Ramos (cell line): ENCODE data around the gene NELFB.

Source experiments
- in situ Hi-C: fragments of 300-500 bp; cut with MboI; formaldehyde crosslinking; loops from one replicate; pipeline ENCODE4 v1.14.3; 2022; ENCODE audit warnings: low sequenced_read_pairs; ENCODE audit not compliant: unreplicated experiment

The NELFB gene

DNA sequence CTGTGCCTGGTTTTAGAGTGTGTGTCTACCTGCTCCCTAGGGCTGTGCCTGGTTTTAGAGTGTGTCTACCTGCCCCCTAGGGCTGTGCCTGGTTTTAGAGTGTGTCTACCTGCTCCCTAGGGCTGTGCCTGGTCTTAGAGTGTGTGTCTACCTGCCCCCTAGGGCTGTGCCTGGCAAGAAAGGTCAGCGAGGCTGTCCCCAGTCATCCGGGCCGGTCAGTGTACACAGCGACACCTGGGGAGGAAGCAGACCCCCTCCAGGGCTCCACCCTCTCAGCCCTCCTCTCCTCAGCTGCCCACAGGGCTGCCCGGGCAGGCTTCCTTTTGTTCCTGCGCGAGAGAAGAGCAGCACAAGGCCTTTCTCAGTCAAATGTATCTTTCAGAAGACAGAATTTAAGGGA lies 42.8 kb downstream of the NELFB start:
- in situ Hi-C loops = loop anchor here (10.0 kb wide), 1 partner anchor 227 kb away; no protein-coding TSS in a partner anchor

DNA sequence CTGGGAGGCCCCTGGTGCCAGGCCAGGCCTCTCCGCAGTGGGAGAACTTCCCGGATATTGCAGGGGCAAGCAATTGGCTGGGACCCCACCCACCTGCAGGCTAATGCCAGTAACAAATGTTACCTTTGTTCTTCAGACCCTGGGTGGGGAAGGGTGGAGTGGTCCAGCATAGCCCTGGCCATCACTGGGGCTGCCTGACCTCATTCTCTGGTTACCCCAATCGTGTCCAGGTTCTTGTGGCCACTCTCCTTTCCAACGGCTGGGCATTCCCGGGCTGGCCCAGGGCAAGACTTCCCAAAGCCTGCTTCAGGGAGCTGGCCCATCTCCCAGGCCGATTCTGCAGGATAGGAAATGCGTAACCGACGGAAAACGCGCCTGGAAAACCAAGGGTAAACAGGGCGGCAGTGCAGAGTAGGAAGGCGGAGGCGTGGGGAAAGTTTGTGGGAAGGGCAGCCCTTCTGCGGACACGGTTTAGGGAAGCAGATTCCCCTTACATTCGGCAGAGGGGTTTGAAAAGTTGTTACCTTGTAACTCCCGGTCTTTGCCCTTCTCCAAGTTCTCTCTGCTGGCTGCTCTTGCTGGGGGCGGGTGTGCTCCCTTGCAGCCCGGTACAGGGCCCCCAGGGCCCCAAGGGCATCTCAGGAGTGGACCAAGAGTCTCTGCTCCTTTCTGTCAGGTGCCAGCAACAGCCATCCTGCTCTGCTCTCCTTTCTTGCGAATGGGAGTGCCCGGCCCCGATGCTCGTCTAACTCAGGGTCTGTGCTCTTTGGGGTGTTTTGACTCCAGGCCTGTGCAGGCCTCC lies 43.5 kb downstream of the NELFB start:
- in situ Hi-C loops = loop anchor here (10.0 kb wide), 1 partner anchor 226 kb away; no protein-coding TSS in a partner anchor

DNA sequence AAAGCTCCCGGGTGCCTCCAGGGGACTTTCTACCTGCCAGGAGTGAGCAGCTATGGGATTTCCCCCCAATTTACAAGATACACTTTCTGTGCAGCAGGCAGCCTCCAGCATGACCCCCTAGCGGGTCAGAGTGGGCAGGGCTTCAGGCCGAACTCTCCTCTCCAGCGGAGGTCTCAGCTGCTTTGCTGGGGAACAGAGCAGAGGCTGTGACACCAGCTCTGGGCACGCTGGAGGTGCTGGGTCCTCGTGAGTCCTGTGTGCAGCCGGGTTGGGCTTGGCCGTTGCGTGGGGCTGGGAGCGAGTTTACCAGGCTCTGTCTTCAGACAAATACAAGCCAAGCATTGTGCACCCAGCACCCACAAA lies 44.1 kb downstream of the NELFB start:
- in situ Hi-C loops = loop anchor here (10.0 kb wide), 1 partner anchor 226 kb away; no protein-coding TSS in a partner anchor

DNA sequence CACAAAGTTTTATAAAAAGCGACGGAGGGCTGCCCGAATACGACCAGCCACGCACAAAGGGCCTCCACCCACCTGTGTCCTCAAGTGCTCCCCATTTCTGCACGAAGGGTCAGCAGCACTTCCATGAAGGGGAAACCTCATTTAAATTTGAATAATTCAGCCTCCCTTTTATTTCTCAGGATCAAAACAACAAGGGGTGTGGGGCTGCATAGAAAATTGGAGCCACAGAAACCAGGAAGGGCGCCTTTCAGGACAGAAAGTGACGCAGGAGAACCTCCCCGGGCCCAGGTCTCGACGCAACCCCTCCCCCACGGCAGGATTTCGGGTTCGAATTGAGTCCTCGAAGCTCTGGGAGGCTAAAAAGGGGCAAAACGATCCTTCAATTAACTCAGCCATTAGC lies 44.8 kb downstream of the NELFB start:
- in situ Hi-C loops = loop anchor here (10.0 kb wide), 1 partner anchor 225 kb away; no protein-coding TSS in a partner anchor

DNA sequence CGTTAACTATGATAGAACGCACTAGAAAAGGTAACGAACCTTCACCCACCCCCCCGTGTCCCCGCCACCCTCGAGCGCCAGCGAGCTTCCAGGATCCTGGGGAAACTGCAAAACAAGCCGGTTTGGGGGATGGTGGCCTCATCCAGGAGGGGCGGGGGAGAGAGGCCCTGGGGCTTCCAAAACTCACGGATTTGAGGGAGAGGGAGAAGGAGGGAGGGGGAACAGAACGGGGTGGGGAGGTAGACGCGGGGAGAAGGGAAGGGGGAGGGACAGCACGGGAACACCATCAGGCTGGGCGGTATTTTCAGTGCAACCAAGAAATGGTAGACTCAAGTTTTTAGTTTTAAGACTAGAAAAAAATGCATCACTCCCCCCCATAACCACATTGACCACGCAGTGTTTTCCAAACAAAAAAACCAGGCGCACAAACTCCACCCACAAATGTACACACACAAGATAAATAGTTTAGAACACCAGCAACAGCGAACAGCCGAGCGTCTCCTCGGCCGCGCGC lies 45.5 kb downstream of the NELFB start:
- in situ Hi-C loops = no loop called here

DNA sequence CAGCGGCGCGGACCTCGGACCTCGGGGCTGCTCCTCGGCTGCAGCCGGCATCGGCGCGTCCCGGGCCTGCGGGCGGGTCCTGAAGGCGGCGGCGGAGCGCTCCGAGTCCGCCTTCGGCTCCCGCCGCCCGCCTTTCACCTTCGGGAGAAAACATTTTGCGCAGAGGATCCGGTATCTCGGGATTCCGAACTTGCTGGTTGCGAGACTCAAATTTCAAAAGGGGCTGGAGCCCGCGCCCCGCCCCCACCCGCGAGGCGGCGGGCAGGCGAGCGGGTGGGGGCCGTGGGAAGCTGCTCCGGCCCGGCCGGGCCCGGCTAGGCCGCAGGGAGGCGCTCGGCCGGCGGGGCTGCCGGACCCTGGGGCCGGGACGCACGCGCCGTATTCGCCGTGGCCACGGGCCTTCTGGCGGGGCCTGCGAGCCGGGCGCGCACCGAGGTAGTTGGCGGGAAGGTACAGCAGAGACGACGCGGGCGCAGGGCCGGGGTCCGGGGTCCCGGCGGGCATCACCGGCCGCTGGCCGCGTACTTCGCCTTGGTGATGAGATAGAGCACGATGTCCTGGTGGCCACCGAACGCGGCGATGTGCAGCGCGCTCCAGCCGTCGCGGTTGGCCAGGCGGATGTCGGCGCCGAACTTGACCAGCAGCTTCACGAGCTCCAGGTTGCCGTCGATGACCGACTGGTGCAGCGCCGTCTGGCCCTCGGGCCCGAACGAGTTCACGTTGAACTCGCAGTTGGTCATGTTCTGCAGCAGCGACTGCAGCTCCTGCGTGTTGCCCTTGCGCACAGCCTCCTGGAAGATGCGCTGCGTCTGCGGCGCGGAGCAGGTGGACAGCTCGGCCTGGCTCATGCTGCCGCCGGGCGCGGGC lies 46.2 kb downstream of the NELFB start:
- in situ Hi-C loops = no loop called here

DNA sequence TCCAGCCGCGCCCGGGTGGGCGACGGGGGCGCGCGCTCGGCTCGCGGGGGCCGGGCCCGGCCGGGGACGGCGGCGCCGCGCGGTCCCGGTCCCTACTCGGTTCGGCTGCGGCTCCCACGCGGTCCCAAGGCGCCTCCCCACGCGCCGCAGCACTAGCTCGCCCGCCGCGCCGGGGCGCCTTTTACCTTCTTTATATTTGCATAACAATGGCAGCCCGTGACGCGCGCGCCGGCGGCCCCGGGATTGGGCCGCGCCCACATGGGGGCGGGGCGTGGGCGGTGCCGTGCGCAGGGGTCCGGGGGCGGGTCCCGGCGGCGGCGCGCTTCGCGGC lies 47.0 kb downstream of the NELFB start, which contains the start of gene NRARP:
Gene NRARP (minus strand): TSS at position 154 of the 331 bp plus-strand sequence. CDS start 343 bp downstream, outside the sequence.
- in situ Hi-C loops = no loop called here

DNA sequence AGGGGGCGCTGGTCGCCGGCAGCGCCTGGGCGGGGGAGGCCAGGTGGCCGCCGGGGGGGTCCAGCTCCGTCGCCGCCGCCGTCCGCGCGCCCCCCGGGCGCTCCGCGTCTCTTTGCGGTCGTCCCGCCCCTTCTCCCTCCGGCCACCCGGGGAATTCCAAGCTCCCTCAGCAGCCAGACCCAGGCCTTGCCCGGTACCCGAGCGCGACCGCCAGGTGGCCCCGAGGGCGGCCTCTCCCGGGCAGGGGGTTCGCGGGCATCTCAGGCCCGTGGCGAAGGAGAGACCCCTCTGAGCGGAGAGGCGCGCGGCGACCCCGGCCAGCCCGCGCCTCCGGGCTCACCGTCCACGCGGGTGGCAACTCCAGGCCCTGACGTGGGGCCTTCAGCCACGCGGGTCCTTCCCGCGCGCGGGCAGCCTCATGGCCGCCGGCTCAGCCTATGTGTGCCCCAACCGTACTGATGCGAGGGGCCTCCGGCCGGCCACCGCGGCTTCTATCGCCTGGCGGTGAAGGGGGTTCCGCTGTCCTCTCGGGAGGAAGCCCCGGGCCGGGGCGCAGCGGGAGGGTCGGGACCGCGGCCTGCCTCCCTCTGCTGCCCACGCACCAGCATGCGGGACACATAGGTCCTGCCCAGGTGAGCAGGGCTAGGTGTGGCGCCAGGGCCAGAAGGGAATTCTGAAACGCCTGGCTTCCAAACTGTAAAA lies 47.5 kb downstream of the NELFB start:
- in situ Hi-C loops = no loop called here

DNA sequence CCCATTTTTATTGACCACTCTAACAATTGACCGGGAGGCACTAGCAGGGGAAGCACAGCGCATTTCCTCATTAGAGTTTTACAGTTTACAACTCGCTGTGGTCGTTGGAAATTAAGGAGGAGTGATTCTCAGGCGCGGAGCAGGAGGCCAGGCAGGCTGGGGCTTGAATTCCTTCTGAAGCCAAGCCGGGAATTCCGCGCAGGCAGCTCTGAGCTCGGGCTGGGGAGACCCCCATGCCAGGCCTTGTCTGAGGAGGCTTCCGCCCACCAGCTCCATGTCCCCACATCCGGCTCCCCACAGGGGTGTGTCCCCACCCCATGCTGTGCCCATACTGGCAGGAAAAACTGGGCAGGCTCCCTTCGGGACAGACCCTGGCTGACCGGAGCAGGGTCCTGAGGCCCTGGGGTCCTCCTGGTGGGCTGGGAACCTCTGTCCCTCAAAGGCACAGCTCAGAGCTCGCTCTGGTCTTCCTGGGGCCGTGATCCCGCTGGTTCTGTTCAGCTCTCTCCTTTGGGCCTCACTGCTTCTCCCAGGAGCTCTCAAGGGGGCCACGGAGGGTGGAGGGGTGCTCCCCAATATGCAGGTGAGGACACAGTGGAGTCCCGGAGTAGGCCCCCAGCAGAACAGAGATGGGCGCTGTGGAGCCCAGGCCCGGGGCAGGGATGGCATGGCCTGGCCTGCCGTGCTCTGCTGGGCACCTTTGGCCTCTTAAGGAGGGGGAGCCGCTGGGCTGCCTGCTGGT lies 48.2 kb downstream of the NELFB start:
- in situ Hi-C loops = no loop called here

DNA sequence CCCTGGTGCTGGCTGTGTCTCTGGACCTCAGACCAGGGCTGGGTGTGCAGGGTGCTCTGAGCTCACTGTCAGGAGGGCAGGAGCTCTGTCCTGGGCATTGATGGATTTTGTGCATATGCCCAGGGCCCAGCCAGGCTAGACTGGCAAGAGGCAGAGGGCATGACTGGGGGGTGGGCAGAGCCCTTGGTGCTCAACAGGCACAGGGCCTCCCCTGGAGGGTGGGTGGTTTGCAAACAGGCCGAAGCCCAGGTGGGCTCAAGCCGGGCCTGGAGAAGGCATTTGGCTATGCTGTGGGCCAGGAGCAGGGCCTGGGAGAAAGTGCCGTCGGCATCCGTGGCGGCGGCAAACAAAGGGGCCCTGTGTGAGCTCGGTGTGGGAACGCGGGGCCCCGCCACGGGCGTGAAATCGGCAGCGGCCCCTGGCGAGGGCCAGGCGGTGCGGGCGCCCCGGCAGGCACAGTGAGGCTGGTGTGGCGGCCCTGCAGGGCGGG lies 48.8 kb downstream of the NELFB start:
- in situ Hi-C loops = no loop called here

DNA sequence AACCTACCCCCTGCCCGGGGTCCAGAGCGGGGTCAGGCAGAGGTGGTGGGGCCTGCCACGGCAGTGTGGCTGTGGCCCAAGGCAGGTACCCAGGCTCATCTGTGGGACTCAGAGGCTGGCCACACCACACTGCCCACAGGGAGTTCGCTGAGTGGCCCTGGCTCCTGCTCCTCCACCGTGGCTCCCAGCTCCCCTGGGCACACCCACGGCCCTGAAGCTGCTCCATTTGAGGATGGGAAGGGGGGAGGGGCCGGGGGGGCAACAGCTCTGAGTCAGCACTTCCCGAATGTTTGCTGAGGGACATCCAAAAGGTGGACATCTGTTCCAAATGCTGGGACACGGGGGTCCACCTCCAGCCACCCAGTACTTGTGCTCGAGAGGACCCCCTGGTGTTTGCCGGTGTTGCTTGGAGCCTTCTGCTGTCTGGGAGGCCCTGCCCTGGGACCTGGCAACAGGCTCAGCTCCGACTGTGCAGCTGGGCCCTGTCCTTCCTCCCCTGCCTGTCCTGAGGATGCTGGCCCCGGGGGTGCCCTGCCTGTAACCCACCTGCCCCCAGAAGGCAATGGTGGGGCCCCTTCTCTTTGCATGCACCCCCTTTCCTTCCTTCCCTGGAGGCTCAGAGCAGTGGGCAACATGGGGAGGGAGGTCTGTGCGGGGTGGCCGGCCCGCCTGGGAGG lies 49.4 kb downstream of the NELFB start:
- in situ Hi-C loops = no loop called here

DNA sequence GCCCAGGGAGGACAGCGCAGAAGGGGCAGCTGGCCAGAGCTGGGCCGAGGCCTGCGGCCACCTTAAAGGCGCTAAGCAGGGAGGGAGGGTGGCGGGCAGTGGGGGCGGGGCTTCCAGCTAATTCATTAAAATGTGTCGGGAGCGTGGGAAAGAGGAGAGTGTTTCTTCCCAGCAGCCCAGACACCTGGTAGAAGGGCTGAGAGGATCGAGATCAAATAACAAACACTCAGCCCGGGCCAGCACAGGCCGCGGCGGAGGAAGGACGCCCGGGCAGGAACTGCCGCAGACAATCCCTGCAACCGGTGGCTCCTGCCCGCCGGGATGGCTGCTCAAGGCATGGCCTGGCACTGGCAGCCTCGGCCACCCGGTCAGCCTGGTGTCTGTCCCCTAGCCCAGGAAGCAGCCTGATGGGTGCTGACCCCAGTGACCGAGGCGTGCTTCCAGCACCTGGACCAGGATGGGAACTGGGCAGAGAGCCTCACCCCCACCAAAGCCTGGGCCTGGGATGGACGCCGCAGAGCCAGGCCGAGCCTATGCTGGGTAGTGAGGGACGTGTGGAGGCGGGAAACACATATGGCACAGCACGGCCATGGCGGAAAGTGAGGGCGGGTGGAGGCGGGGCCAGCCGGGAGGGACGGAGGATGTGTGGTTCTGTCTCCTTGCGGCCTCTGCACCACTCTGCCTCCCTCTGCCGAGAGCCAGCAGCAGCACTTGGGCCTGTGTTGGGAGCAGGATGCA lies 50.1 kb downstream of the NELFB start:
- in situ Hi-C loops = no loop called here

DNA sequence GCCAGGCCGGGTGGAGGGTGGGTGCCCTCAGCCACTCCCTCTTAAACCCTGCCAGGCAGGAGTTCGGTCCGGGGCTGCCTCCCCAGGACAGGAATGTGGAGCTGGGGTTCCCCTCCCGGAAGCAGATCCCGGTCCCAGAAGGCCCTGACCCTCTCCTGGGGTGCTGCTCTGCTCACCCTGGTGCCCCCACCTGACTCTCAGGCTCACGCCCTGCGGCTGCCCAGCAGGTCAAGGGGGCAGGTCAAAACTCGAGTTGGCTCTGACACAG lies 50.6 kb downstream of the NELFB start:
- in situ Hi-C loops = no loop called here

DNA sequence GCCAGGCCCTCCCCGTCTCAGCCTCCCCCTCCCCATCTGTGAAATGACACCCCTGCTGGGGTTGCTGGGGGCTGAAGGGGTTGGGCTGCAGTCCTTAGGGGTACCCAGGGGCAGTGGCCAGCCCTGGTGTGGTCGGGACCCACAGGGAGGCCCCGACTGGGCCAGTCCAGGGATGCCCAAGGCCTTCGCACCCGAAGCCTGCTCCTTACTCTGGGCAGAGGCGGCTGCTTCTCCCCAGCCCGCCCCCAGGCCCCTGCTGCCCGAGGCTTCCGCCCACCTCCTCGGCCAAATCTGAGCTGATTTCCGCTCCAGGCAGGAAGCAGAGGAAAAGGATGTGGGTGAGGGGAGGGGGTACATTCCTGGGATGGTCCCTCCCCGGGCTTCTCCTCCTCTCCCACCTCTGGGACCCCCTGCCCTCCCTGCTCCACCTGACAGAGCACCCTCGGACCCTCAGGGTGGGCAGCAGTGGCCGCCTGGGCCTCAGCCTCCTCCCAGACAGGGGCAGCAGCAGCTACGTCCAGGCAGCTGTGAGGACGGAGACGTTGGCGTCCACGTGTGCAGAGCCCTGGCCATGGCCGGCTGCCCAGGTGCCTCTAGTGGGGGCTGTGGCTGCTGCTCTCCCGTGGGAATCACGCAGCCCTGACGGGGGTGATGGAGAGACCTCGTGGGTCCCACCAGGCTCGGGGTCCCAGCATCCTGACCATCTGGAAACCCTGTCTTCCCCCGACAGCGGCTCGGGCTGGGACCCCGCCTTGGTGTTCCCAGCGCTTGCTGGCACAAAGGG lies 51.1 kb downstream of the NELFB start:
- in situ Hi-C loops = no loop called here

DNA sequence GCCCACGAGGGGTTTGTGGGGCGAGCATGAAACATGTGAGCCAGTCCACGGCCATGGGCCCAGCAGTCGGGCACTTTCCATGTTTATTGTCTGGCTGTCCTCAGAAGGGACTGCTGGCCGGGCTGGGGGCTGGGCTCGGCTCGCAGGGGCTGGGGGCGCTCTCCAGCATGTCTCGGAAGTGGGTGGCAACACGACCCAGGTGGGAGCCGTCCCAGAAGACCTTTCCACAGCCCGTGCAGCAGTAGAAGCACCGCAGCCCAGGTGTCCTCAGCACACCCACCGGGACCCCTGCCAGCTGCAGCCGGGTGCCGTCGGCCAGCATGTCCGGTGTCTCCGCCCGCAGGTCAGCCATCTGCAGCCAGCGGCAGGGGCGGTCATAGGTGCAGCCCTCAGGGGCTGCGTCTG lies 51.7 kb downstream of the NELFB start:
- in situ Hi-C loops = no loop called here

DNA sequence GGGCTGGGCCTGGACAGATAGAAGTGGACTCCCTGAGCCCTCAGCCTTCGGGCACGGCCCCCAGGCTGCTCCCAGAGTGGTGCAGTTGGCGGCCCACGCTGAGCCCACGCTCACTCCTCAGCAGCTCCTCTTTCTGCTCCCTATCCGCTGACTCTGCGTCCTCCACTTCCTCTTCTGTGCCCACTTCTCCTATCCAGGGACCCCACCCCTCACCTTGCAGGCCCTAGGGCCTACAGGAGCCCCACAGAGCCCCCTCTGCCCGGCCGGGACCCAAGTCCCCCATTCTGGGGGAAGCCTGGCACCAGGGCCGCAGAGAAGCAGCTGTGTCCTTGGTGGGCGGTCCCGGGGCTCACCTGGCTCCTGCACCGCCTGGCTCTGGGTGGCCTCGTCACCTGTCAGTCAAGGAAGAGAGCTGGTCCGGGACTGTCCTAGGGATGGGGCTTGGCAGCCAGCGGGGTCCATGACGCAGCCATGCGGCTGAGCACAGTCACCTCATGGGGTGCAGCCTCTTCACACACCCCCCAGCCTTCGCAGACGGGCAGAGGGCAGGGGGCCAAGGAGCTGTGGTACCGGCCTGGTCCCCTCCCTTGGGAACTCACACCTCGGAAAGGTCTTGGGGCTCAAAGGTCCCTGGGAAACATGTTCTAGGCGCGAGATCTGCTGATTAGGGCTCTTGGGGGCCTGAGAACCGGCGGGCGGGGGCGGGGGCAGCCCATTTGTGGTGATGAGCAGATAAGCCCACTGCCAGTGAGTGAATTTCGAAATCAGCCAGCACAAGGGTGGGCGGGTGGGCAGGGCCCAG lies 52.3 kb downstream of the NELFB start:
- in situ Hi-C loops = no loop called here

DNA sequence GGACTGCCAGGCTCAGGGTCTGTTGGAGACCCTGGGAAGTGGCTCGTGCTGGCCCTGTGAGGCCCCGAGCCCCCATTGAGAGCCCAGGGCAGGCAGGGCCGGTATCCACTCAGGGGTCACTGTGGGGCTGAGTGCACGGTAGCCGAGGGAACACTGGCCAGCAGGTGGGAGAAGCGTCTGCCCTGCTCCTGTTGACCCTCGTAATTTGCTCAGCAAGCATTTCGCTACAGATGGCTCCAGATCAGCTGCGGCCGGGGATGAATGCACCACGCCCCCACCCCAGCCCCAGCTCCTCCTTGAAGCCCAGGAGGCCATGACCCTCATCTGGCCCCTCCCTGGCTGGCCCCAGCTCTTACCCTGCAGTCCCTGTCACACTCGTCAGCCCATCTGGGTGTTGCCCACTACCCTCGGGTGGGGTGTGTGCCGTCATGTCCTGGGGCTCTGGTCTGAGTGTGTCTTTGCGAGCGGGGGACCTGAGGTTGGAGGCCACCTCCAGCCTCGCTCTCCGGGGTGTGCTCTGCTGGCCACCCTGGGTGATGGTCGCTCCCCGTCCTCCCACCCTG lies 53.0 kb downstream of the NELFB start:
- in situ Hi-C loops = no loop called here
